Measurements from ENCODE around the gene PLXNA2.

DNA sequence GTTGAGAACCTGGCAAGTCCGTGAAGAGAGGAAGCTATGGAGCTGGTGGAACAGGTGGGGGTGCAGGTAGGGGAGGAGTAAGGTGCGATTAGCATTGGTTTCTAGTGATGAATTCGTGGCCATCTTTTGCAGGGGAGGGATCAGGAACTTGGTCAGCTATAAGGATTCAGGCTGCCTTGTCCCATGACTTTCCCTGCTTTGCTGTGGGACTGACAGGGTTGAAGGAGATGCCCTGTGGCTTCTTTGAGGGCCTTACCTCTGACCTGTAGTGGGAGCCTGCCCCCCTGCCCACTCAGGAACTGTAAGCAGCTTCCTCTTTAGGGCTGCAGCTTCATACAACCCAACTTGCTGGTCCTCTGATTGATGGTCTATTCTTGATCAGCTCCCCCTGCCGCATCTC lies 248.6 kb downstream of the PLXNA2 start:
- TF ChIP-seq EGR1 (IDR thresholded peaks at IDR 0.05; ENCODE audit: borderline replicate concordance, low read depth, low read length) (no peak), POLR2A (IDR thresholded peaks at IDR 0.05; ENCODE audit: control extremely low read depth in 1 of 2, low read depth in 2 of 2, low read length in 2 of 2) (no peak), SRF (IDR thresholded peaks at IDR 0.05; ENCODE audit: low read depth, low read length) (no peak), BCL11A (IDR thresholded peaks at IDR 0.05; ENCODE audit: low read depth in 2 of 2, low read length in 2 of 2) (no peak), RXRA (IDR thresholded peaks at IDR 0.05; ENCODE audit: insufficient read depth, low read depth, low read length) (no peak), FOSL1 (IDR thresholded peaks at IDR 0.05; ENCODE audit: insufficient read depth, low read depth, low read length) (no peak), CEBPB (IDR thresholded peaks at IDR 0.05; ENCODE audit: low read depth, low read length) (no peak), EZH2 (IDR thresholded peaks at IDR 0.05; ENCODE audit: low read depth, low read length, severe bottlenecking) (no peak), GTF2F1 (IDR thresholded peaks at IDR 0.05; ENCODE audit: borderline replicate concordance, low read depth, low read length) (no peak), MAFK (IDR thresholded peaks at IDR 0.05; ENCODE audit: low read depth, low read length) (no peak)
- TF ChIP-seq, protein P1, sequence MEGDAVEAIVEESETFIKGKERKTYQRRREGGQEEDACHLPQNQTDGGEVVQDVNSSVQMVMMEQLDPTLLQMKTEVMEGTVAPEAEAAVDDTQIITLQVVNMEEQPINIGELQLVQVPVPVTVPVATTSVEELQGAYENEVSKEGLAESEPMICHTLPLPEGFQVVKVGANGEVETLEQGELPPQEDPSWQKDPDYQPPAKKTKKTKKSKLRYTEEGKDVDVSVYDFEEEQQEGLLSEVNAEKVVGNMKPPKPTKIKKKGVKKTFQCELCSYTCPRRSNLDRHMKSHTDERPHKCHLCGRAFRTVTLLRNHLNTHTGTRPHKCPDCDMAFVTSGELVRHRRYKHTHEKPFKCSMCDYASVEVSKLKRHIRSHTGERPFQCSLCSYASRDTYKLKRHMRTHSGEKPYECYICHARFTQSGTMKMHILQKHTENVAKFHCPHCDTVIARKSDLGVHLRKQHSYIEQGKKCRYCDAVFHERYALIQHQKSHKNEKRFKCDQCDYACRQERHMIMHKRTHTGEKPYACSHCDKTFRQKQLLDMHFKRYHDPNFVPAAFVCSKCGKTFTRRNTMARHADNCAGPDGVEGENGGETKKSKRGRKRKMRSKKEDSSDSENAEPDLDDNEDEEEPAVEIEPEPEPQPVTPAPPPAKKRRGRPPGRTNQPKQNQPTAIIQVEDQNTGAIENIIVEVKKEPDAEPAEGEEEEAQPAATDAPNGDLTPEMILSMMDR (IDR thresholded peaks at IDR 0.05; ENCODE audit: control extremely low read depth in 1 of 3, insufficient read depth in 1 of 3, low read depth in 1 of 3, low read length in 3 of 3), result no peak
- TF ChIP-seq, protein P2, sequence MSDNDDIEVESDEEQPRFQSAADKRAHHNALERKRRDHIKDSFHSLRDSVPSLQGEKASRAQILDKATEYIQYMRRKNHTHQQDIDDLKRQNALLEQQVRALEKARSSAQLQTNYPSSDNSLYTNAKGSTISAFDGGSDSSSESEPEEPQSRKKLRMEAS (IDR thresholded peaks at IDR 0.05), result no peak
